GM12874 (cell line): ENCODE measurements around the gene BAHCC1.

Source experiments
- CTCF ChIP-seq: IDR thresholded peaks from 2 replicates; pipeline ENCODE4 v1.5.1; 2011; ENCODE audit warnings: low read depth, mild to moderate bottlenecking, control low read depth, low read length, moderate library complexity; ENCODE audit not compliant: insufficient read depth

BAHCC1 gene

DNA sequence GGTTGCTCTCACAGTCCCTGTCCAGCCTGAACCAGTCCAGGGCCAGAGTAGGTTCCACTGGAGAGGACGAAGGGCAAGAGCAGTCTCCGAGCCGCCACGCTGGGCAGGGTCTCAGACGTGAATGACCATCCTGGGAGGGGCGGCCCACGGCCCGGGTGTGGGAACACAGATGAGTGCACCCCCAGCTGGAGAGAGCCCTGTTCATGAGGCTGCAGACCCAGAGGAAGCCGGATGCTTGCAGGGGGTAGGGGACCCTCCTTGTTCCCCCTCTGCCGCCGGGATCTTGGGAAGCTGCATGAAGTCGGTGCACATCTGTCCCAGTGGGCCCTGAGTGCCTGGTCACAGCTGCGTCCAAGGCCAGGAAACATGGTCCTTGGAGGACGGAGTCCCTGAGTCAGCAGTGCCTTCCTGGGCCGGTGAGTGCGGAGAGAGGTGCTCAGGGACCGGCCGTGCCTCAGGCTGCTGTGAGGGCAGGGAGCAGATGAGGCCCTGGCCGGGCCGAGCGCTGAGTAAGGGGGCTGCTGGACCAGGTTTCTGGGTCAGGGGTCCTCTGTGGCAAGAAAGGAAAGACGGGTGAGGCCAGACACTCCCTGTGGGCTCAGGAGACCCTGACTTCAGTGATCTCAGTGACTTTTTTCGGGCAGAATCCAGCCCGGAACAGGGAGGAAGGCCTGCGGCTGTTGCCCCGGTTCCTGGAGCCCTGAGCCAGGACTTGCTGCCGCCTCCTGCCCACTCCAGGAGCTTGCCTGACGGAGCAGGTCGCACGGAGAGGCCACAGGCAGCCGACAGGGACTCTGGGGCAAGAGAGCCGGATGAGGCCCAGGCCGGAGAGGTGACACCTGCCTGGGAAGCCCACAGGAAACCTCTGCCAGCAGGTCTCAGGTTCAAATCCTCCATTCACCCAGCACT is 71.6 kb downstream of the BAHCC1 start:
- TF ChIP-seq CTCF: no peak

DNA sequence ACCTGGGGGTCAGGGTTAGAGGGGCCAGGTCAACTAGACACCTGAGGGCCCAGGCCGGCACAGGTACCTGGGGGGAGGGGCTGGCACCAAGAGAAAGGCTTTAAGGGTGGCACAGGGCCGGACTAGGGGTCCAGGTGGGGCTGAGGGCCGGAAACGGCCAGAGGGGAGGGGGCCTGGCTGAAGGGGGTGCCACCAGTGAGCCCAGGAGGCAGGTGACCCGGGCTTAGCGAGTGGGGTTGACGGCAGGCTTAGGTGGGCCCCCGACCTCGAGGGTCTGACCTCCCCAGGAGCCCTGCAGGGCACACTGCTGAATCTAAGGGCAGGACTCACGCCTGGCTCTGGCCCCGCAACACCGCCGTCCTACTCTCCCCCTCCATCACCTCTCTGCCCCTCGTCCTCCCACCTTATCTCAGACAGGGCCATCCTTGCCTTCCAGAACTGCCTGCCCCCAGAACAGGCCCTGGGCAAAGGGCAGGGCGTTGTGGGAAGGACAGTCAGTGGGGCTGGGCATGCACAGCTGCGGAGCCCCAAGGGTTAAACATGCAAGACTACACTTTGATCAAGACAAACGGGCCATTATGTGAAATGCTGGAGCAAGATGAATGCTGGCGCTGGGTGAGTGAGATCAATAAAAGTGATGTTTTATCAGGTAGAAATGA is 73.0 kb downstream of the BAHCC1 start:
- no peak for TF ChIP-seq CTCF

GRCh38 chr17:81468770-81469121 is 73.5 kb downstream of the BAHCC1 start:
- TF ChIP-seq CTCF: no peak

GRCh38 chr17:81469266-81469665 is 74.0 kb downstream of the BAHCC1 start:
- no peak for TF ChIP-seq CTCF

DNA sequence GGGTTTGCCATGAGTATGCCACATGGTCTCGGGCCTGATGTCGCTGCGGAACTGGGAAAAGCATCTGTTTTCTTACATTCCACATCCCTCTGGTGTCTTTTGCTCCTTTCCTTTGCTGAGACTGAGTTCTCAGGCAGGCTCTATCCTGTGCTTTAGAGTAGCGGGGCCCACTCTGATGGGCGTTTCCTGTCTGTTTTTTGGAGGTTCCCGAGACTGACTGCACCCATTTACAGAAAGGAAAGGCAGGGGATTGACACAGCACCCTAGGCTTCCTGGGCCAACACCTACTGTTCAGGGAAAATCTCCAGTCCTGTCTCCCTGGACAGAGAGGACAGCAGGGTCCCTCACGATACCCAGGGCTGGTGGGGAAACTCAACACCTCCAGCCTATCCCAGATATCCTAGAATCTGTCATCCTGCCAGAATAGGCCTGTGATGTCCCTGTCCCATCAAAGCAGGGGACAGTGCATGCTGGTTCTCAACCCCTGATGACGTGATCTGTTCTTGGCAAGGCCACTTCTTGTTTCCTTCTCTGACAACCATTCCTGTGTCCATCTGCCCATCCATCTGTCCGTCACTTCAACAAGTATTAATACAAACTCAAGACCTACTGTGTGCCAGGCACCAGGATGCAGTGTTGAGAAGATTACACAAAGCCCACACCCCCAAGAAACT is 75.2 kb downstream of the BAHCC1 start:
- no peak for TF ChIP-seq CTCF

DNA sequence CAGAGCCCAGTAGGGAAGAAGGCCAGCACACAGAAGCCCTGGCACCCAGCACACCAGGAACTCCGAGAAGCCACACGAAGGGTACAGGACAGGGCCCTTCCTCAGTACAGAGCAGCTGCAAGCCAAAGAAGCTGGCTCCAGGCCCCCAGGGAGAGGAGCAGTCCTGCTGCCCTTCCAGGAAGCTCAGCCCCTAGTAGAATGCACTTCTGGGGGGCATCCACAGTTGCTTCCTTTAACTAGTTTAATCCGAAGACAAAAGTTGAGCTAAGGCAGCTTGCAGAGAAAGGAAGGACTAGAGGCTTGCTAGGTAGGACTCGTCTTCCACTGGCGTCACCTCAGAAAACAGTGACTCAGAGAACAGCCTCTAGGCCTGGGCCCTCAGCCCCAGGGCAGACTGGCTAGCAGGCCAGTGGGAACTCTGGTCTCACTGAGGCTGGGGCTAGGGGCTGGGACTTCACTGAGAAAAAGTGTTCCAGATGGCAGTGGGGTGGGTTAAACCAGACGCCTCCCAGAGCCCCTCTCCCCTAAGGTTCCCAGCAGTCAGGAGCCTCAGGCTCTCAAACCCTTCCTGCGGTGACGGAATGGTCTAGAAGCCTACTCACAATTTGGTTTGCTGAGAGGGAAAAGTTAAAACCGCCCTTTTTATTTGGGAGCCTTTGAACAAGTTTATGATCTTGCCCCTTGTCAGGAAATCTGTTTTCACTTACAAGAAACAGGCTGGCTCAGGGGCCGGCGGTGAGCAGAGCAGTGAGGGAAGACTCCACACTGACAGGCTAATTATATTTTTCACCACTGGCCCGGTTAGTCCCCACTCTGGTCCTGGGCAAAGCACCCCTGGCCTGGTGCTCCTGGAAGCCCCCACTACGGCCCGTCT is 75.9 kb downstream of the BAHCC1 start:
- TF ChIP-seq CTCF: no peak
